GM18861 (cell line): ENCODE measurements around the gene OPN4.
A peak's percentile ranks its signal among the peaks of the same experiment; 100 is the strongest.

Experiments
- ATAC-seq: cut with Tn5 transposase; IDR thresholded peaks from one replicate; pipeline ENCODE4 v1.9.1; 2021; ENCODE audit not compliant: unreplicated experiment

OPN4 gene

DNA sequence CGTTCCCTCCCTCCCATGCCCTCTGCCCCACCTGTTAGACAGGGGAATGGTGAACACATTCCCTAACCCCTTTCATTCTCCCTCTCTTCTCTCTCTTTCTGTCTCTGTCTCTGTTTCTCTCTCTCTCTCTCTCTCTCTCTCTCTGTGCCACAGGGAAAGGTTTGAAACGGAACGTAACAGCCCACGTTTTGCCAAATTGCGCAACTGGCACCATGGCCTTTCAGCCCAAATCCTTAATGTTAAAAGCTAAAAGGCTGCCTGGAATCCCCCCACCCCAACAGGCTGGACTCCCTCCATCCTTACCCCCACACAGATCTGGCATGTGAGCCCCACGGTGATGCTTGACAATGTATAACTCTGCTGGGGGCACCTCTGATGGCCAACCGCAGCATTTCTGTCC is 44.8 kb downstream of the OPN4 start:
- no peak for ATAC-seq

DNA sequence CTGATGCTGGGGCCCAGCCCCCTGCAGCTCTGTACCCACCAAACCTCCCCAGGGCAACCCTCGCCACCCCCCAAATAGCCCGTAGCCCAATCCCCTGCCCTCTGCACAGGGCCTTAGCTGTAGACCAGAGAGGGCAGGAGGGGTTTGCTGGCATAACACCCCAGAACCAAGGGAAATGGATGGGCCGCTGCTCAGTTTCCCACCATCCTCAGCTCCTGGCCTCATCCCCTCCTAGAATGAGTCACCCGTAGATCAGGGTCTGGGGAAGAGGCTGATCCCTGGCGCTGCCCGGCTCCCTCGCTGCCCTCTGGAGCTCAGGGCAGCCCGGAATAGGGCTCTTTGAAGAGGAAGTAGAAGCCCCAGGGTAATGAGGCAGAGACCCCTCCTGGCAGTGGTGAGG is 45.2 kb downstream of the OPN4 start:
- no peak for ATAC-seq

DNA sequence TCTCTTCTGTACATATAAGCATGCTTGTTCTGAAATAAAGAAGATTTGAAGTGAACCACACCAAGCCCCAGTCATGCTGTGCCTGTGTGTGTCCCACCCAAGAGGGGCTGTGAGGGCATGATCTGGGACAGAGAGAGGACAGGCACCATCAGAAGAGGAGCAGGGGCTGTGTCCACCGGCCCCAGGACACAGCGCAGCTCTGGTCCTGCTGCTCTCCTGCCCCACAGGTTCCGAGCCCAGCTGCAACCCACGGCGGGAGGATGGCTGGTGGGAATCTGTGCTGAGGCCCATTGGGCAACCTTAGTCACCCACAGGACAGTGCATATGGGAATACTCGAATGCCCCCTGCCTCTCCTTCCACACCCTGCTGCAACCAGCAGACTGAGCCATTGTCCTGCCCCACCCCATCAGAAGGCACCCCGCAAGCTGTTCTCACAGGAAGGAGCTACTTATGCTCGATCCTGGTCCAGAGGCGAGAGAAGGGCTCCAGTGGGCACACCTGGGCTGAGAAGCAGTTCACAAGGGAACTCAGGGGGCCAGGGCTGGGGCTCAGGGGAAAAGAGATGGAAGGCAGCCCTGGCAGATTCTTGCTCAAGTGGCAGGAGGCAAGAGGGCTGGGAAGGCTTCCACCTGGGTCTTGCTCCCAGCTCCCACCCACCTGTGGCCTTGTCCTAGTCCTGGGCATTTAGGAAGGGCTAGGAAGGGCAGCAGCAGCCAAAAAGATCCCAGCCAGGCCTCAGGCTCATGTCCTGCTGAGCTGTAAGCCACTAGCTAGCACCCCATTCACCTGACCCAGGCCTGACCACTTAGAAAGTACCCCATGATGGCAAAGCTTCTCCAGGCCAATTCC is 45.9 kb downstream of the OPN4 start:
- ATAC-seq = no peak

DNA sequence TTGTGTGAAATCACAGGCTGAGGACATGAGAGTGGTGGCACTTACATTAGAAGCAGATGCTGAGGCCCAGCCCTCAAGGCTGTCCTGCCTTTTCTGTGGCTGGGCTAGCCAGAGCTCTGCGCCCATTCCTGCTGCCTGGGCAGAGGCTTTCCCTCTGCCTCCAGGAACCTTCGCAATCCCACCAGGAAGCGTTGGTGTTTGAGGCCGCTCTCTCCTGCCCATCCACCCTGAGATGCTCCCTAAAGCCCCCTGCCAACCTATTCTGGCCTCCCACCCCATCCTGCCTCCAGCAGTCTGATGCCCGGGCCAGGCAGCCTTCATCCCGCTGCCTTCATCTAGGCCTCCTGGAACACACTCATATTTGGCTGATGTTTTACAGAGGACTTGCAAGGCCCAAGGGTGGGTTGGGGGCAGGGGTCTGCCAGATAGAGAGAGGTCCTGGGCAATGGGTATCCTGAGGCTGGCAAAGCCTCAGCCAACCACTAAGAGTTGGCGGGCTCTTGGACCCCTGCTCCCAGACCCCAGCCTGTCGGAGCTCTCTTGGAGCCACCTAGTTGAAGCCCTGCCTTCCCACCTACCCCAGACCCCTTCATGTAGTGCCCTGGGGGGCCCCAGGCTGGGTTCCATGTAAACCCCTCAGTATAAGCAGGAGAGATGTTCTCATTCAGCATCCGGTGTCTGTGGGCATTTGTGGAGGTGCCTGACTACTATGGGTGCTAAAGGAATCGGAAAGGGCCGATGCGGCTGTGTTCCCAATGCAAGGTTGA is 46.7 kb downstream of the OPN4 start:
- no peak for ATAC-seq

DNA sequence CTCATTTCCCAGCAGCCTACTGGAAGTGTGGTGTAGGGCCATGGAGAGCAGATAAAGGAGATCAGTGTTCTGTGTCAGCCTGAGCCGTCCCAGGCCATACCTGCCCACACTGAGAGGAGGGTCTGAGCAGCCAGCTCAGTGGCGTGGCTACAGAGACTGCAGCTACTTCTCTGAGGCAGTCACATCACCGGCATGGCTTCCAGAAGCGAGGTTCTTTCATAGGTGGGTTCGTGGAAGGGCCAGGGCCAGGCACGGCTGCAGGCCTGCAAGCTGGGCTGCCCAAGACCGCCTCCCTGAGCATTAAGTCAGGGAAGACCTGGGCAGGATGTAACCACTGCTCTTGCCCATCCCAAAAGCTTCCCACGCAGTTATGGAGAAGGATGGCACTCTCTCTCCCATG is 48.8 kb downstream of the OPN4 start:
- ATAC-seq = no peak

DNA sequence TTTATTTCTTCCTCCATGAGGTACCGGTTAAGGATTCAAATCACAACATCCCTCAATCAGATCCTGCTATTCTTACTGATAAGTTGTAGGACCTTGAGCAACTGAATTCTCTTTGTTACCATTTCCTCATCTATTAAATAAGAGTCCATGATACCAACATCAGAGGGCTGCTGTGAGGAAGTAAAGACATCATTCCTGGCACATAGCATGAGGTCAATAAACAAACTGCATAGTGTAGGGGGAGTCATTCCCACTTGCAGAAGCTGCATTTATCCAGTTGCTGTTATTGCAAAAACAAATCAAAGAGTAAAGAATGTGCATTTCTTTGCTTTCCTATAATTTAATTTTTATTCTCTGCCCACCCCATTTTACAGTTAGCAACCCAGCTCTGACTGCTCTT is 50.8 kb downstream of the OPN4 start:
- no peak for ATAC-seq

DNA sequence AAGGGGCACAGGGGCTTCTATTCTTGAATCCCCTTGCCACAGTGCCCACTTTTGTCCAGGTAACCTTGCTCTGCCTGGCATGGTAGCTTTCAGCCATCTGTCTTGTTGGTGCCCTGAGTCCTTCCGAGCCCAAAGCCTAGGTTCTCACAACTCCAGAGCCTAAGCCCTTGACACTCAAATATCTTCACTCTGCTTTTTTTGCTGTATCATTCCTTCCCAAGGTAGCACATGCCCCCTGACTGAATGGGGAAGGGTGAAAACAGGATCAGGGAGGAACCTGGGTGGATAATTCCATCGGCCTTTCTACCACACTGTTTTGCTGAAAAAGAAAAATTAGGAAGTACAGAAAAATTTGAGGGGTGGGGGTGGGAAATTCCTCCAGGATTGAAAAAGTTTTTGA is 51.6 kb downstream of the OPN4 start:
- no peak for ATAC-seq

DNA sequence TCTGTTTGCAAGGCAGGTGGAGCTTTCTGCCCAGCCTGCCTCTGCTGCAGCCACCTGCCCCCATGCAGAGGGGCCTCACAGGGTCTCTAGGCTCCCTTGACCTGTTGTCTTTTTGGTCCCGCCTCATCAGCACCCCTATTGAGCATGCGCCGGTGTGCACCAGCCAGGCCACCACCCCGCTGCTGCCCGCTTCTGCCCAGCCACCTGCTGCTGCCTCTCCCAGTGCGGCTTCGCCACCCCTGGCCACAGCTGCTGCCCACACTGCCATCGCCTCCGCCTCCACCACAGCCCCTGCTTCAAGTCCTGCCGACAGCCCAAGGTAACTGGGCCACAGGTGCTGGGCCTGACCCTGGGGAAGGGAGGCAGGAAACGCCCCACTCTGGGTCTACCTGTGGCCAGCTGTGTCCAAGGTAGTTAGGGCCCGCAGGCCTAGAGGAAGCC is 52.1 kb downstream of the OPN4 start:
- ATAC-seq = no peak

DNA sequence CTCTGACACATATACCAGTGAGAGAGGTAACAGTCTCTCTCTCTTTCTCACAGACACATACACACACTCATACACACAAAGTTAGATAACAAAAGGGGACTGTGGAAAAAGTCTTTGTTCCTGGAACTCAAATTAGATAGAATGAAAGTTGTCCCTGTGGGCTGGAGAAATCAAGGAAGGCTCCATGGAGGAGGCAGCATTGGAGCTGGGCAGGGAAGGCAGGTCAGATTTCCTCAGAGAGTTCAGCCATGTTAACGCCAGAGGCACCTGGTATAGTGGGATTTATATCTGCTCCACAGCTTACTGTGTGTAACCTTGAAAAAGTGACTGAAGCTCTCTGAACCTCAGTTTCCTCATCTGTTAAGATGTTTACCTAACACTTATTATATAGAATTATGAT is 52.6 kb downstream of the OPN4 start:
- no peak for ATAC-seq

DNA sequence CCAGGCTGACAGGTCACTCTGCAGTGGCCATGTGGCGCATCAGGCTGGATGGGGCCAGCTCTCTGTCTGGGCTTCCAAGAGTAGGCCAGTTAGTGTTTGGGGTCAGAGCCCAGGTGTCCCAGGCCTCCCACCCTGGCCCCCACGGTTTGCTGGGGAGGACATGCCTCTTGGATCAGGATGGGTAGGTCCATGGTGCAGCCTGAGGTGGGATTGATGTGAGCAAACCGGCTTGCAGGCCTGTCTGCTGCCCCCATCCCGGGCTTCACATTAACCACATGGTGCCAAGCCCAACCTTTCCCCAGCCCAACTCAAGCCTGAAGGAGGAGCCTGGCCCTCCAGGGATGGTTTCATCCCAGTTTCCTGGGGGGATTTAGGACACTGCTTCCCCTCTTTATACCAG is 53.2 kb downstream of the OPN4 start:
- ATAC-seq = no peak

DNA sequence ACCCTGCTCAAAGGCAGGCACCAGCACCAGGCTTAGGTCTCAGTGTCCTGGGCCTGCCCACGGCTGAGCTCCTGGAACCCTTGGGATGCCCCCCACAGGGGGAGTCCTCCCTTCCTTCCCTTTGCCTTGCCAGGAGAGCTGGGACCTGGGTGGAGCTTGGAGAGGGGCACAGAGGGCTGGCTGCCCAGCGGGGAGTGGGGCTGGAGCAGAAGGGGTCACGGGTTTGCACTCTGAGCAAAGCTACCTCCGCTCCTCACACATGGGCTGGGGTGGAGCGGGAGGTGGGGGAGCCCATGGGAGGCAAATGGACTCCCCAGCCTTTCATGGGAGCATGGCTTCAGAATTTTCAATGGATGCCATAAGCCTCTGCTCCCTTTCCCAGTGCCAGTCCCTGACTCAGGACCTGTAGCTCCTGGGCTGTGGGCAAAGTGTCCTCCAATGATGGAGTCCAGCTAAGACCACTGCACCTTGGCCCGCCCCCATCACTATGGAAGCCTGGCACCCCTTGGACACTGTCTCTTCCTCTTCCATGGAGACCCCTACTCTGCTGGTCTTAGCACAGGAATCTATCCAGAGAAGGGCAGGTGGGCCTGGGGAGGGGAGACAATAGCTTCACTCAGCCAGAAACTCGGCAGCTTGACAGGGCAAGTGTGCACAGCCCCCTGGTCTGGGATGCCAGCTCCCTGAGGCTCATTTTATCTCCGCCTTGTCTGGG is 53.9 kb downstream of the OPN4 start:
- ATAC-seq = no peak

DNA sequence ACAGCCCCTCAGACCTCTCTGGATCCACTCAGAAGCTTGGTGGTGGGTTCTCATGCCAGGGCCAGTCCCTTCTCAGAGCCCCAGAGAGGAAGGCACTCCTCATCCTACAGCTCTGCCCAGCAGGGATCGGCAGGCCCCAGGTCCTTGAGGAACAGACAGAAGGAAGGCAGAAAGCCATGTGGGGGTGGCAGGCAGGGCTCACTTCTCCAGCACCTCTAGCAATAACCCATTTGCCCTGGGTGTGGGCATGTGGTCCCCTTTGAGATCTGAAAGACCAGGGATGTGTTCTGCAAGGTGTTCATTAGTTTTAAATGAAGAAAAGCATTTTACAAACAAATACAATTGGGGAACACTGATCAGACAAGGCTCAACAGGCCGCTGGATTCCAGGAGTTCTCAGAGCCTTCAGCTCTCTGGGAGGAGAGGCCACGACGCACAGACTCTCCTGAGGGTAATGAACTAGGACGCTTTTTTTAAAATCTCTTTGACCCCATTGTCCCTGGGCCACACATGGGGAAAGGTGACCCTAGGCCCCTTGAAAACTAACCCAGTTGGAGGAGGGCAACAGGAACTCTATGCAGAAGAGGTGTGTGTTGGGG is 54.5 kb downstream of the OPN4 start:
- ATAC-seq = no peak

DNA sequence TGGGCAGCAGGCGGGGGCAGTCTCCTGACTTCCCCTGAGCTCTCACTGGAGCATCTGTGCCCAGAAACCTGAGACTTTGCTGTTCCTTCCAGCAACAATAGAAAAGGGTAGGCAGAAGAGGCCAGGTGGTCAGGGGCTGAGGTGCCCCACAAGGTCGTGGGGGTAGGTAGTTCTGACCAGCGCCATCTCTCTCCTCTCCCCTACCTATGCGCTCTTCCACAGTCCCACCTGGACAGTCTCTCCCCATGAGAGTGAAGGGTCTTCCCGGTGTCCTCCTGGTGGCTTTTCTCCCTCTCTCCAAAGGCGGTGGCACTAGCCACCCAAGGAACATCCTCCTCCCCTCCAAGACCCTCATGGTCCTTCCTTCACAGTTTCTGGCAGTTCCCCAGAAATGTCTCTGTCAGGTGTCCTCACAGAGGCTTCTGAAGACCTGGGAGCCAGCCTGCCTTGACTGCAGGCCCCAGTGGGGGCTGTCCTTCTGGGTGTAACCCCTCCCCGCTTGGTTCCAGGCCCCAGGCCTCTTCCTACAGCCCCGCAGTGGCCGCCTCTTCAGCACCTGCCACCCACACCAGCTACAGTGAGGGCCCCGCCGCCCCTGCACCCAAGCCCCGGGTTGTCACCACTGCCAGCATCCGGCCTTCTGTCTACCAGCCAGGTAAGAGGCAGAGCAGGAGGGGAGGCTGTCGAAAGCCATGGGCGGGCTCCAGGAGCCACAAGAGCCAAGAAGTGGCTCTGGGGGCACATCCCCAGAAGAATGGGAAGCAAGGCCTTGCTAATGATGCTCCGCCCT is 55.2 kb downstream of the OPN4 start:
- ATAC-seq = no peak

DNA sequence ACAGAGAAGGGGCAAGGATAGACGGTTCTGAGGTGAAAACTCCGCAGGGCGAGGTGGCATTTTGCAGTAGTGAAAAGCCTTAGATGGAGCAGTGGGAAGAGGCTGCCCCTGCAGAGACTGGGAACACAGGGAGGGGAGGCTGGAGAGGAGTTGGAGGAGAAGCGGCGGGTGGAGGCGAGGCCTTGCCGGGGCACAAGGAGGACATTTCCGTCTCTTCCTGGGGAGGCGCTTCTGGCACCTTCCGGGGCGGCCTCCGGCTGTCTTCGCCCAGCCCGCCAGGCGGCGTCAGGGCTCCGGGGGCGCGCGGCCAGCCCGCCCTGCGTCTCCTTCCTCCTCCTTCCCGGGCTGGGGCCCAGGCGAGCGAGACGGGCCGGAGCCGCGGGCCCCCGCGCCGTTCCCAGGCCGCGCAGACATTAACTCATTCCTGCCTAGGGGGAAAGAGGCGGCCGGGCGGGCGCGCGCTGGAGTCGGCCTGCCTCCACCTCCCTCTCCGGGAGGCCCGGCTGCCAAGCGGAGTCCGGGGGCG is 56.7 kb downstream of the OPN4 start:
- peak; percentile 84 for ATAC-seq

DNA sequence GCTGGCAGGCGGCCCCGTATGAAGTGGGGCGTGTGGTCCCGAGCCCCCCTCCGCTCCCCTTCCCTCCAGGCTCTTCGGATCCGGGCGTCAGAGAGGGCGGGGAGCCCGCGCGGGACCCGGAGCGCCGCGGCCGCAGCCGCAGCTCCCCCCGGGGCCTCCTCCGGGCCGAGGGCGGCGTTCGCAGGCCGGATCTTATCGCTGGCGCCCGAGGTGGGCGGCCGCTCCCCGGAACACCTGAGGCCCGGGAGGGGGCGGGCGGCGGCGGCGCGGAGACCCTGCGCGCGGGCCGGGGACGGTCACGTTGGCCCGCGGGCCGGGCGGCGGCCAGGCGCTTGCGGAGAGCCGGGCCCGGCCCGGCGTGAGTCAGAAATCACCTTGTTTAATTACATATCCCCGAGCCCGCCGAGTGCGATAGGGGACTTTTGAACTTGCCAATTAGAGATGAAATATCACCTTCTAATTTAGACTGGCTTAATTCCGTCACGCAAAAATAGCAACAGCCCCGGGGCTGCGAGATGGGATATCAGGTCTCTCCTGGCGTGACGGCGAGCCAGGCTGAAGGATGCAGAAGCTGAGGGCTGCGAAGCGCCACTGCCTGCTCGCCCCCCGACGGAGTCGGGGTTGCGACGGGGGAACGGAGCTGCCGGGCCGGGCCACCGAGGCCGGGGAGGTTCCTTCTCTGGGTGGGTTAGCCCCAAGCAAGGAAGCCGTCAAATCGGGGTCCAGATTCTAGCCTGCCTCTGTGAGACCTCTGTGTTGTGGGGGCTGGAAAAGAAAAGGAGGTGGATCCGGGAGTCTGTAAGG is 57.4 kb downstream of the OPN4 start:
- ATAC-seq = peak; percentile 36

DNA sequence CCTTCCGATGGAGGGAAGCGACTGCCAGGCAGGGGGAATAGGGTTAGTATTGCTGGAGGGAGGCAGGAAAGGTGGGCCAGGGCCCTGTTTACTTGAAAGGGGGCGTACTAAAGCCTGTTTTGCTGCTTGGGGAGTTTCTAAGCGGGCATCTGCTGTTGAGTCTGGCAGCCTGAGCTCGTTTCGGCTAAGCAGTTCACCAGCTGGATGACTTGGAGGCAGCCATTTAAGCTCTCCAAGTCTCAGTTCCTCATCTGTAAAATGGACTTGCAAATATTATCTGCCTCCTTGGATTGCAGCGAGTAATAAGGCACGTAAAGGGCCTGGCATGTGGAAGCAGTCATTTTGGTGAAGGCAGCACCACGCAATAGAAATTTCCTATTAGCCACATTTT is 58.0 kb downstream of the OPN4 start:
- ATAC-seq = no peak

DNA sequence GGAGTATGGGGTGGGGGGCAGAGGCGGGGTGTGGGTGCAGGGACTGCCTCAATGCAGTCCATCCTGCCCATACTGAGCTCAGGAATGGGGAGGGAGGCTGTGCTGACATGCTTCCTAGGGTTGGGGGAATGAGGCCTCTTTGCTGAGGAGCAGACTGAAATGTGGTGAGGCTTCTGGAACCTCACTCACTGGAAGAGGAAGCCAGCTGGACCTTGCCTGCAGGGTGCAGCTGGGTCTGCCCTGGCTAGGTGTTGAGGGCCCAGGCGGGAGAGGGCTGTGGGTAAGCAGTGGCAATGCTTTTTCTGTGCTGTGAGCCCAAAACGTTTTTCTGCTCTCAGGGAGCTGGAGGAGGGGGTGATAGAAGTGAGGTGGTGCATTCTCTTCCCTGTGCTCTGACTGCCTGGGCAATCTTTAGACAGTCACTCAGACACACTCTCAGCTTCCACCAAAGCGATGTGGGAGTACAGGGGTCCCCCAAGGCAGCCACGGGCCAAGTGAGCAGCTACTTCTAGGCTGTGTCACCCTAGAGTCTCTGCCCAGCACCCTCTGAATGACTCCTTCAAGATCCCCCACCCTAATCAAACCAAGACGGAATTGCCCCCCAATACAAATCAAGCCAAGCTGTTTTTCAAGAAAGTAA is 60.9 kb downstream of the OPN4 start:
- ATAC-seq = no peak

DNA sequence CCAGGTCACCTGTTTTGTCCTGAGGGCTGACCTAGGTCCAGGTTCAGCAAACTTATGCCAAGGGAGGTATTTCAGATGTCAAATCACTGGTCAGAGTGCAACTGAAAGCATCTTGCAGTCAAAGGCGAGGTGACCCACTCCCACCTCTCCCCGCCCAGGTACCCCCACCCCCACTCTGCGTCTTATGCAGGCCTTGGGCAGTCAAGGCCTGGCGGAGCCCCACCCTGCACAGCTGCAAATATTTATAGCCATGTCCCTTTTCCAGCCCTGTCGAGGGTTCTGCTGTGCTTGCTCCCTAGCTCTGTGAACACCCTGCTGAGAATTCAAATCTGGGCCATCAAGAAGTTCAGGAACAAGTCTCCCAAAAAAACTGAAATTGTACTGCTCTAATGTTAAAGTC is 61.5 kb downstream of the OPN4 start:
- no peak for ATAC-seq
